GM21576 (cell line): ENCODE results near the gene SCUBE3.

ENCODE experiments used
- ATAC-seq: cut with Tn5 transposase; IDR thresholded peaks from one replicate; pipeline ENCODE4 v1.9.1; 2021; ENCODE audit warnings: mild to moderate bottlenecking, moderate library complexity; ENCODE audit not compliant: unreplicated experiment

Gene SCUBE3

GRCh38 chr6:35237476-35237875, 23.7 kb downstream of the SCUBE3 start:
- no peak for ATAC-seq

GRCh38 chr6:35238843-35239289, 25.1 kb downstream of the SCUBE3 start:
- ATAC-seq: no peak

- no peak for ATAC-seq
Measured at GRCh38 chr6:35239581-35239980, 25.8 kb downstream of the SCUBE3 start.

- peak; percentile 59 for ATAC-seq
Measured at GRCh38 chr6:35240838-35241801, 27.4 kb downstream of the SCUBE3 start.

GRCh38 chr6:35242486-35242885, 28.7 kb downstream of the SCUBE3 start:
- no peak for ATAC-seq

- ATAC-seq: no peak
Measured at GRCh38 chr6:35242906-35243305, 29.1 kb downstream of the SCUBE3 start.

GRCh38 chr6:35243386-35243958, 29.7 kb downstream of the SCUBE3 start:
- ATAC-seq: no peak

GRCh38 chr6:35244551-35244950, 30.8 kb downstream of the SCUBE3 start:
- no peak for ATAC-seq

GRCh38 chr6:35247642-35248231, 34.0 kb downstream of the SCUBE3 start:
- ATAC-seq: no peak

- no peak for ATAC-seq
Measured at GRCh38 chr6:35248300-35248699, 34.5 kb downstream of the SCUBE3 start.

GRCh38 chr6:35248965-35249364, 35.2 kb downstream of the SCUBE3 start:
- ATAC-seq: no peak

GRCh38 chr6:35251949-35252348, 38.2 kb downstream of the SCUBE3 start:
- ATAC-seq: no peak

GRCh38 chr6:35253249-35253648, 39.5 kb downstream of the SCUBE3 start:
- no peak for ATAC-seq

GRCh38 chr6:35258336-35258735, 44.6 kb downstream of the SCUBE3 start:
- no peak for ATAC-seq

- ATAC-seq: peak; percentile 21
Measured at GRCh38 chr6:35258858-35259193, 45.1 kb downstream of the SCUBE3 start.

- ATAC-seq: peak; percentile 77
Measured at GRCh38 chr6:35259194-35259947, 45.6 kb downstream of the SCUBE3 start, which contains the start of gene ZNF76. TSS of gene ZNF76 (plus strand) at chr6:35259735. CDS start at chr6:35281152, 21,417 bp downstream.

- peak; percentile 30 for ATAC-seq
Measured at GRCh38 chr6:35259948-35260590, 46.3 kb downstream of the SCUBE3 start.

GRCh38 chr6:35260591-35261570, 47.1 kb downstream of the SCUBE3 start:
- ATAC-seq: no peak

- ATAC-seq: no peak
Measured at GRCh38 chr6:35262596-35262995, 48.8 kb downstream of the SCUBE3 start.
